Muscle layer of duodenum (tissue), 2 donors: ENCODE measurements around the gene PDE1A.

Source experiments
- H3K27ac ChIP-seq: one replicate; pipeline ENCODE4 v1.7.0; 2013; ENCODE audit warnings: mild to moderate bottlenecking, low read length
- H3K27me3 ChIP-seq: one replicate; pipeline ENCODE4 v1.7.0; 2013; ENCODE audit warnings: low read depth, mild to moderate bottlenecking, control low read depth, low read length
- H3K36me3 ChIP-seq, 2 donors: one replicate each; pipeline ENCODE4 v1.7.0; 2013; ENCODE audit warnings: low read length in 2 of 2, control low read depth in 1 of 2, mild to moderate bottlenecking in 1 of 2; ENCODE audit not compliant: insufficient read depth in 2 of 2, control insufficient read depth in 1 of 2
- H3K4me1 ChIP-seq, 2 donors: one replicate each; pipeline ENCODE4 v1.7.0; 2013; ENCODE audit warnings: low read length in 2 of 2, mild to moderate bottlenecking in 2 of 2, control low read depth in 1 of 2, moderate library complexity in 1 of 2; ENCODE audit not compliant: insufficient read depth in 2 of 2, control insufficient read depth in 1 of 2
- H3K4me3 ChIP-seq, 2 donors: one replicate each; pipeline ENCODE4 v1.7.0; 2013; ENCODE audit warnings: low read length in 2 of 2, low read depth in 1 of 2, mild to moderate bottlenecking in 1 of 2
- H3K9me3 ChIP-seq, 2 donors: one replicate each; pipeline ENCODE4 v1.7.0; 2013; ENCODE audit warnings: low read length in 2 of 2, control low read depth in 1 of 2, mild to moderate bottlenecking in 1 of 2; ENCODE audit not compliant: control insufficient read depth in 1 of 2
- donor health status: healthy.

PDE1A gene

DNA sequence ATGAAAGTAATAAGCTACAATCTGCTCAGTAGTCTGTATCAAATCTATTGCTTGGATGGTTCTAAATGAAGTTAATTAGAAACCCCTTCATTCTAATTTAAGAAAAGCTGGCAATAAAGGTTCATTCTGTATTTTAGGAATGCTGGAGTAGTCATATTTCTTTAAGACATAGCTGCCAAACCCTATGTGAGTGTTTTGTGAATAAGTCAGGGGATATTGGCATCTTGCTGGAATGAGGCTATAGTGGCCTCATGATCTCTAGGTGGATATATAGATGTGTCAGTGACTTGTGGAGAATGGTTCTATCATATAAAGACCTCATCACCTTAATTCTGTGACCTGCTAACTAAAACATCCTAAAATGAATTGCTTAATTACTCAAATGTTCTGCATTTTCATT is 196.3 kb downstream of the PDE1A start:
- H3K4me3 ChIP-seq: no peak overlapping the region
- H3K27ac ChIP-seq: no peak overlapping the region
- no peaks in the 10 kb centered on the region for H3K9me3 ChIP-seq
- H3K36me3 ChIP-seq: peaks cover 0 to 9% of the 10 kb centered on the region in 2 donors
- no peaks in the 10 kb centered on the region for H3K27me3 ChIP-seq
- H3K4me1 ChIP-seq: no peaks in the 10 kb centered on the region

DNA sequence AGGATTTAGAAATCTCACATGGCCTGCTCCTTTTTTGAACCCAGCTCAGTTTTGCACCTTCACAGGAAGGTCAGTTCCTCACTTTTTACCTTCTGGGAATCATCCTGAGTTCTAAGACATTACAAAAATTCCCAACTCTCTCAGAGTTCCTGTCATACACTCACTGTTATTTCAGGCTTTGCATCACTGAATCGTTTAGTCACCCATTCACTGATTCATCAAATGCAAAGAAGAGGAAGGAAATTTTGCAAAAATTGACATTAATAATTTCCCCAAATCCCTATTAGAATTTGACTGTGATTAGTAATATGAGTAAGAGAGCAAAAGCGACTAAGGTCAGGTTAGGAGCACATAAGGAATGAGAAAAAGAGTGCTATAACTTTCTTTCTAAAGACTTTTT is 197.5 kb downstream of the PDE1A start:
- no peaks in the 10 kb centered on the region for H3K9me3 ChIP-seq
- H3K4me1 ChIP-seq: no peaks in the 10 kb centered on the region
- H3K4me3 ChIP-seq: no peak overlapping the region
- no peaks in the 10 kb centered on the region for H3K27me3 ChIP-seq
- H3K36me3 ChIP-seq: peaks cover 0 to 9% of the 10 kb centered on the region in 2 donors
- H3K27ac ChIP-seq: no peak overlapping the region

DNA sequence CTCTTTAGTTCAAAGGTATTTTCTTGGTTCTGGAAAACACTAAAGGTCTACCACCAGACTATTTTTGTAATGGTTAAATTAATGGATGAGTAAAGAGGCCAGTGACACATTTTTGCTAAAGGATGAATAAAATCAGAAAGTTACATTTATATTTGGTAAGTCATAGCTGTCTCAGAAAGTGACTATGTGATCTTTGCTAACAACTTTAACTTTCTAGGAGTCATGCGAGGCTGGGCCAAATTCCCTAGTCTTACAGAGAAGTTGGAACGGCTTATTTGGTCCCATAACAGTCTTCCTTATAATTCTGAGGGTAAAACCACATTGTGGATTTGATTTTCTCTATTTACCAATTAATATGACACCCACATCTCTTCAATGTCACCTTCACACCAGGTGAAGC is 198.1 kb downstream of the PDE1A start:
- no peaks in the 10 kb centered on the region for H3K9me3 ChIP-seq
- H3K4me1 ChIP-seq: no peaks in the 10 kb centered on the region
- no peaks in the 10 kb centered on the region for H3K27me3 ChIP-seq
- peaks cover 0 to 9% of the 10 kb centered on the region in 2 donors for H3K36me3 ChIP-seq
- H3K4me3 ChIP-seq: no peak overlapping the region
- H3K27ac ChIP-seq: no peak overlapping the region

DNA sequence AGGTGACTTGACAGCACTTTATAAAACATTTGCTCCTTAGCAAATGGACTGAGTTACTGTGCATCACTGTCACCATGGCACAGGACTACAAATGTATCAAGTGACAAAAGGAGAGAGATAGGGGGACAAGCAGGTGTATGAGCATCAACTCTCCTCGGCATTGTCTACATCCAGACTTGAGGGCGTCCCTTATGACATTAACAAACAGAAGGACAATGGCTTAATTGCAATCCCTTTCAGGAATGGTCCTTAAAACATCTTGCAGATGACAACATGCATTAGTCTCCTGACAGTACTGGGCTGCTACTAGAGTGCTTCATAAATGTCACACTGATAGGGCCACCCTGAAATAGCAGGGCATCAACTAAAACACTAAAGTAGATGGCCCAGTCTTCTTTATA is 198.8 kb downstream of the PDE1A start:
- no peaks in the 10 kb centered on the region for H3K9me3 ChIP-seq
- H3K4me3 ChIP-seq: no peak overlapping the region
- no peaks in the 10 kb centered on the region for H3K27me3 ChIP-seq
- no peak overlapping the region for H3K27ac ChIP-seq
- H3K4me1 ChIP-seq: no peaks in the 10 kb centered on the region
- H3K36me3 ChIP-seq: peaks cover 0 to 9% of the 10 kb centered on the region in 2 donors

DNA sequence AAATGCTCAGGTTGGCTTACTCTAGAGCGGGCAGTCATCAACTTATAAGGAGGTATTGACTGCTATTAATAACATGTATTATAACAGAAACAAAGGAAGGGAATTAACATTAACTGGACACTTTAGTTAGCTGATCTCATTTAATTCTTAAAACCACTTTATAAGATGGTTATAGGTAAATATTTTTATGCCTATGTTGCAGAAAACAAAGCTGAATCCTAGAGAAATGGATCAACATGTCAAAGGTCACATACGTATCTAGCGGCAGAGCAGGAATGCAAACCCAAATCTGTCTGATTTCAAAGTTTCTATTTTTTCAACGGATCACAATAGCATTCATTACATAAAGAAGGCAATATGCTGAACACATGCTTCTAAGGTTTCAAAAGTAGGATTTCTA is 200.0 kb downstream of the PDE1A start:
- H3K36me3 ChIP-seq: peaks cover 0 to 9% of the 10 kb centered on the region in 2 donors
- no peak overlapping the region for H3K27ac ChIP-seq
- no peaks in the 10 kb centered on the region for H3K4me1 ChIP-seq
- H3K4me3 ChIP-seq: no peak overlapping the region
- no peaks in the 10 kb centered on the region for H3K9me3 ChIP-seq
- H3K27me3 ChIP-seq: no peaks in the 10 kb centered on the region

DNA sequence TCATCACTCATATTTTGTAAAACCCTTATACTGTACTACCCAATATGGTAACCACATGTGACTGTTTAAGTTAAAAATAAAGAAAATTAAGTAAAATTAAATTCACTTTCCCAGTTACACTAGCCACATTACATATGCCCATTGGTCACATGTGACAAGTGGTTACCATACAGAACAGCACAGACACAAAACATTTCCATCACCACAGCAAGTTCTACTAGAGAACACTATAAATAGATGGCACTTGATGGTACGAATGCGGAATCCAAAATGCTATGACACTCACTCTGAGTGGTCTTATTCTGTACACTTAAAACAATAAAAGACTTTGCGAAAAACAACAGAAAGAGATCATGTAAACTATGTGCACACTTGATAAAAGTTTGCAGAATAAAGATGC is 202.2 kb downstream of the PDE1A start:
- Histone ChIP-seq H3K27ac (no peak overlapping the region), H3K9me3 (no peaks in the 10 kb centered on the region), H3K27me3 (no peaks in the 10 kb centered on the region), H3K36me3 (peaks cover 0 to 13% of the 10 kb centered on the region in 2 donors), H3K4me3 (no peak overlapping the region), H3K4me1 (no peaks in the 10 kb centered on the region)

DNA sequence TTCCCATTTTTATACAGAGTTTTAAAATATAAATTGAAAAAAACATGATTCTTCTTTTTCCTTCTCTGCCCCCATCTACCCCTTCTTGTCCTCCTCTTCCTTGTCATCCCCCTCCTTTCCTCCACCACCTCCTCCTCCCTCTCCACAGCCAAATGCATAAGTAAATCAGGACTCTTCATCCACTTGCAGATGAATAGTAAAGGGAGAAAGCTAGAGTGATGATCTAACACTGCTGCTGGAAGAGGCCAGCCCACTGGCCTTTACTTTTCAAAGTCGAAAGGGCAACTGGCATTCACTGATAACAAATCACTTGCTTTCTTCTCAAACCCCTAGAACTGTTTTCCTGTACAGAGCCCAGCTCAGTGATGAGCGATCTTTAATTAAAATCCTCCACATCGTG is 205.8 kb downstream of the PDE1A start:
- Histone ChIP-seq H3K9me3 (no peaks in the 10 kb centered on the region), H3K27ac (no peak overlapping the region), H3K27me3 (no peaks in the 10 kb centered on the region), H3K4me1 (no peaks in the 10 kb centered on the region), H3K36me3 (peaks cover 0 to 7% of the 10 kb centered on the region in 2 donors), H3K4me3 (no peak overlapping the region)

DNA sequence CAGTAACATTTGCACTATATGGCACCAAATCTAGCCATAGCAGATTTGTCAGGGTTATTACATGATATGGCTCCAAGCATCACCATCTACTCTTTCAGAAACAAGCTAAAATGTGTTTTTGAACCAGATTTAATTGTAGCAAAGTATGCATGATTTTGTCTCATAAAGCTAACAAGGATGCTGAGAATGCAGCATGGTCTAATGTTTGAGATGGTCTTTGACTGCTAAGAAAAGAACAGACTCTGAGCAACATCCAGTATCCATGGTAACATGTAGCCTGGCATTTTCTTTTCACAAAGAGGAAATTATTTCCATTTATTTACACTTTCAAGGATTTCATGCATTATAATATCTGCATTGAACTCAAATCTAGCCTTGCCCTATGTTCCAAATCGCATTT is 206.5 kb downstream of the PDE1A start:
- Histone ChIP-seq H3K27ac (no peak overlapping the region), H3K4me3 (no peak overlapping the region), H3K4me1 (no peaks in the 10 kb centered on the region), H3K27me3 (no peaks in the 10 kb centered on the region), H3K9me3 (no peaks in the 10 kb centered on the region), H3K36me3 (peaks cover 0 to 7% of the 10 kb centered on the region in 2 donors)

DNA sequence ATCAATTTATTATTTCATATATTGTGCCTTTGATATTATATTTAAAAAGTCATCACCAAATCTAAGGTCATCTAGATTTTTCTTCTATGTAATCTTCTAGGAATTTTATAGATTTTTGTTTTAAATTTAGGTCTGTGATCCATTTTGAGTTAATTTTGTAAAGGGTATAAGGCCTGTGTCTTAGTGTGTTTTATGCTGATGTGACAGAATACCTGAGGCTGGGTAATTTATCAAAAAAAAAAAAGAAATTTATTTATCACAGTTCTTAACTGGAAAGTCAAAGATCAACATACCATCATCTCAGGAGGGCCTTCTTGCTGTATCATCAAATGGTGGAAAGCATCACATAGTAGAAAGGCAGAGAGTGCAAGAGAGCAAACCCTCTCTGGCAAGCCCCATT is 216.2 kb downstream of the PDE1A start:
- Histone ChIP-seq H3K27me3 (no peaks in the 10 kb centered on the region), H3K4me3 (no peak overlapping the region), H3K4me1 (no peaks in the 10 kb centered on the region), H3K36me3 (peaks cover 0 to 15% of the 10 kb centered on the region in 2 donors), H3K27ac (no peak overlapping the region), H3K9me3 (no peaks in the 10 kb centered on the region)

DNA sequence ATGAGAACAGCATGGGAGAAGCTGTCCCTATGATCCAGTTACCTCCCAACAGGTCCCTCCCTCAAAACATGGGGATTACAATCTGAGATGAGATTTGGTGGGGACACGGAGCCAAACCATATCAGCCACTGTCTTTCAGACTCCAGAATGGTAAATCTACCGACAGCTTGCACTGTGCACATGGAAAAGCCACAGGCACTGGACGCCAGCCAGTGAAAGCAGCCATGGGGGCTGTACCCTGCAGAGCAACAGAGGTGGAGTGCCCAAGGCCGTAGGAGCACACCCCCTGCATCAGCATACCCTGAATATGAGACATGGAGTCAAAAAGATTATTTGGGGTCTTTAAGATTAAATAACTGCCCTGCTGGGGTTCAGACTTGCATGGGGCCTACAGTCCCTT is 218.4 kb downstream of the PDE1A start:
- H3K4me3 ChIP-seq: no peak overlapping the region

DNA sequence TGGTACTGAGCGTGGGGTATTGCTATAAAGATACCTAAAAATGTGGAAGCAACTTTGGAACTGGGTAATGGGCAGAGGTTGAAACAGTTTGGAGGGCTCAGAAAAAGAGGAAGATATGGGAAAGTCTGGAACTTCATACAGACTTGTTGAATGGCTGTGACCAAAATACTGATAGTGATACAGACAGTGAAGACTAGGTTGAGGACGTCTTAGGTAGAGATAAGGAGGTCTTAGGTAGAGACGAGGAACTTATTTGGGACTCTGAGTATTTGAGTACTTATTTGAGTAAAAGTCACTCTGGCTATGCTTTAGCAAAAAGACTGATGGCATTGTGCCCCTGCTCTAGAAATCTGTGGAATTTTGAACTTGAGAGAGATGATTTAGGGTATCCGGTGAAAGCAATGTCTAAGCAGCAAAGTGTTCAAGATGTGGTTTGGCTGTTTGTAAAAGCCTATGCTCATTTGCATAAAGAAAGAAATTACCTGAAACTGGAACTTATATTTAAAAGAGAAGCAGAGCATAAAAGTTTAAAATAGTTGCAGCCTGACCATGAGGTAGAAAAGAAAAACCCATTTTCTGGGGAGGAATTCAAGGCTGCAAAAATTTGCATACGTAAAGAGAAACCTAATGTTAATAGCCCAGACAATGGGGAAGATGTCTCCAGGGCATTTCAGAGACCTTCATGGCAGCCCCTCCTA is 219.6 kb downstream of the PDE1A start:
- no peak overlapping the region for H3K4me3 ChIP-seq
- no peaks in the 10 kb centered on the region for H3K4me1 ChIP-seq
- H3K27ac ChIP-seq: no peak overlapping the region
- no peaks in the 10 kb centered on the region for H3K9me3 ChIP-seq
- H3K36me3 ChIP-seq: peaks cover 0 to 15% of the 10 kb centered on the region in 2 donors
- H3K27me3 ChIP-seq: no peaks in the 10 kb centered on the region

More for the DNA sequence above, 218.4 kb downstream of the PDE1A start:
- H3K9me3 ChIP-seq: no peaks in the 10 kb centered on the region
- no peaks in the 10 kb centered on the region for H3K27me3 ChIP-seq
- no peak overlapping the region for H3K27ac ChIP-seq
- no peaks in the 10 kb centered on the region for H3K4me1 ChIP-seq
- H3K36me3 ChIP-seq: peaks cover 0 to 15% of the 10 kb centered on the region in 2 donors

DNA sequence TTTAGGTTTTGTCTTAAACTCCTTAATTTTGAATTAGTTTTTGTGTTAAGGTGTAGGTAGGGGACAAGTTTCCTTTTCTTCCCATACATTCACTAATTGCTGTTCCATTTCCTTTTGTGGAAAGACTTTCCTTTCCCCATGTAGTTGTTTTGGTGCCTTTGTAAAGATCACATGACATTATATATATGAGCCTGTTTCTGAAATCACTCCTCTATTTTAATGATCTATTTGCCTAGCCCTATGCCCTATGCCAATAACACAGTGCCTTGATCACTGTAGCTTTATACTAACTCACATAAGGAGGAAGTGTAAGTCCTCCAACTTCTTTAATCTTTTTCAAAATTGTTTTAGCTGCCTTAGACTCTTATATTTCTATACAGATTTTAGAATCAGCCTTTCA is 229.3 kb downstream of the PDE1A start:
- H3K4me1 ChIP-seq: no peaks in the 10 kb centered on the region
- no peaks in the 10 kb centered on the region for H3K9me3 ChIP-seq
- no peaks in the 10 kb centered on the region for H3K27me3 ChIP-seq
- no peak overlapping the region for H3K27ac ChIP-seq
- peaks cover 6 to 10% of the 10 kb centered on the region in 2 donors for H3K36me3 ChIP-seq
- no peak overlapping the region for H3K4me3 ChIP-seq
